OCI-LY7 (cell line): ENCODE measurements around the gene PLCXD3.

ENCODE experiments used
- EZH2phosphoT487 ChIP-seq: fragments of 200-600 bp; sonication (generic); IDR thresholded peaks from 2 replicates; pipeline ENCODE4 v1.6.1; 2018; ENCODE audit warnings: low read depth, borderline replicate concordance, mild to moderate bottlenecking, mixed run types, antibody characterized with exemption, low read length, moderate library complexity, mixed read lengths
- TF ChIP-seq, protein P1 (sequence below): fragments of 200-600 bp; sonication (generic); conservative IDR thresholded peaks from 2 replicates; pipeline ENCODE4 v1.5.1; 2014; ENCODE audit warnings: mild to moderate bottlenecking, antibody characterized with exemption, low read length, moderate library complexity, mixed read lengths

DNA sequence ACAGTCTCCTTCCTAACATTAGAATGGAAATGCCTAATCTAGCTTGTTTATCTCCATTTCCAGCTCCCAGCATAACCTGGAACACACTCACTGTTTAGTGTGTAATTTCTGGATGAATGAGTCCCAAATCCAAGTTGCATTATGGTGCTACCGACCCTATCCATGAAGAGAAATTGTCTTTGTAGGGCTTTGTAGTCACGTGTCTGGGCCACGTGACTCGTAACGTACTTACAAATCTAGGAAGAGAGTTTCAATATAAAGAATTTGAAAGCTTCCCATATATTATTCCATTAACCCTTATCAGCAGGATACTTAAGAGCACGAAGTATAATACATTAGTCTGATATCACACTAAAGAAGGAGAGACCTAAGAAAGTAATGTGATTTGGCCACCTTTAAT lies 28.2 kb downstream of the PLCXD3 start:
- TF ChIP-seq, protein P1, sequence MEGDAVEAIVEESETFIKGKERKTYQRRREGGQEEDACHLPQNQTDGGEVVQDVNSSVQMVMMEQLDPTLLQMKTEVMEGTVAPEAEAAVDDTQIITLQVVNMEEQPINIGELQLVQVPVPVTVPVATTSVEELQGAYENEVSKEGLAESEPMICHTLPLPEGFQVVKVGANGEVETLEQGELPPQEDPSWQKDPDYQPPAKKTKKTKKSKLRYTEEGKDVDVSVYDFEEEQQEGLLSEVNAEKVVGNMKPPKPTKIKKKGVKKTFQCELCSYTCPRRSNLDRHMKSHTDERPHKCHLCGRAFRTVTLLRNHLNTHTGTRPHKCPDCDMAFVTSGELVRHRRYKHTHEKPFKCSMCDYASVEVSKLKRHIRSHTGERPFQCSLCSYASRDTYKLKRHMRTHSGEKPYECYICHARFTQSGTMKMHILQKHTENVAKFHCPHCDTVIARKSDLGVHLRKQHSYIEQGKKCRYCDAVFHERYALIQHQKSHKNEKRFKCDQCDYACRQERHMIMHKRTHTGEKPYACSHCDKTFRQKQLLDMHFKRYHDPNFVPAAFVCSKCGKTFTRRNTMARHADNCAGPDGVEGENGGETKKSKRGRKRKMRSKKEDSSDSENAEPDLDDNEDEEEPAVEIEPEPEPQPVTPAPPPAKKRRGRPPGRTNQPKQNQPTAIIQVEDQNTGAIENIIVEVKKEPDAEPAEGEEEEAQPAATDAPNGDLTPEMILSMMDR = no peak
- TF ChIP-seq EZH2phosphoT487 = no peak
